Astrocyte of the spinal cord (primary cell): ENCODE results near the gene COPS7A.

Experiments used
- DNase-seq: peaks from one replicate; pipeline ENCODE4 v3.0.0; 2011; ENCODE audit warnings: low read depth, low spot score
- H3K4me3 ChIP-seq: 2 replicates; pipeline ENCODE4 v1.5.1; 2011; ENCODE audit warnings: low read depth, mild to moderate bottlenecking, low read length, moderate library complexity
- in situ Hi-C: cut with HindIII; loops from 2 replicates; pipeline ENCODE4 v1.10.0; 2017; ENCODE audit warnings: low sequenced_read_pairs
- TF ChIP-seq, protein P1 (sequence below): IDR thresholded peaks from 2 replicates; pipeline ENCODE4 v1.5.1; 2012; ENCODE audit warnings: low read depth, mild to moderate bottlenecking, low read length, inconsistent platforms

Gene COPS7A, protein sequence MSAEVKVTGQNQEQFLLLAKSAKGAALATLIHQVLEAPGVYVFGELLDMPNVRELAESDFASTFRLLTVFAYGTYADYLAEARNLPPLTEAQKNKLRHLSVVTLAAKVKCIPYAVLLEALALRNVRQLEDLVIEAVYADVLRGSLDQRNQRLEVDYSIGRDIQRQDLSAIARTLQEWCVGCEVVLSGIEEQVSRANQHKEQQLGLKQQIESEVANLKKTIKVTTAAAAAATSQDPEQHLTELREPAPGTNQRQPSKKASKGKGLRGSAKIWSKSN

GRCh38 chr12:6723607-6724408 is at the start of gene COPS7A:
COPS7A (plus strand) TSS chr12:6724046; CDS start chr12:6724657, 611 bp downstream.
- TF ChIP-seq, protein P1, sequence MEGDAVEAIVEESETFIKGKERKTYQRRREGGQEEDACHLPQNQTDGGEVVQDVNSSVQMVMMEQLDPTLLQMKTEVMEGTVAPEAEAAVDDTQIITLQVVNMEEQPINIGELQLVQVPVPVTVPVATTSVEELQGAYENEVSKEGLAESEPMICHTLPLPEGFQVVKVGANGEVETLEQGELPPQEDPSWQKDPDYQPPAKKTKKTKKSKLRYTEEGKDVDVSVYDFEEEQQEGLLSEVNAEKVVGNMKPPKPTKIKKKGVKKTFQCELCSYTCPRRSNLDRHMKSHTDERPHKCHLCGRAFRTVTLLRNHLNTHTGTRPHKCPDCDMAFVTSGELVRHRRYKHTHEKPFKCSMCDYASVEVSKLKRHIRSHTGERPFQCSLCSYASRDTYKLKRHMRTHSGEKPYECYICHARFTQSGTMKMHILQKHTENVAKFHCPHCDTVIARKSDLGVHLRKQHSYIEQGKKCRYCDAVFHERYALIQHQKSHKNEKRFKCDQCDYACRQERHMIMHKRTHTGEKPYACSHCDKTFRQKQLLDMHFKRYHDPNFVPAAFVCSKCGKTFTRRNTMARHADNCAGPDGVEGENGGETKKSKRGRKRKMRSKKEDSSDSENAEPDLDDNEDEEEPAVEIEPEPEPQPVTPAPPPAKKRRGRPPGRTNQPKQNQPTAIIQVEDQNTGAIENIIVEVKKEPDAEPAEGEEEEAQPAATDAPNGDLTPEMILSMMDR = no peak
- peak; percentile 99 for DNase-seq
- peak within 1 kb of the TSS; percentile 70 for H3K4me3 ChIP-seq
- in situ Hi-C loops = no loop called here

DNA sequence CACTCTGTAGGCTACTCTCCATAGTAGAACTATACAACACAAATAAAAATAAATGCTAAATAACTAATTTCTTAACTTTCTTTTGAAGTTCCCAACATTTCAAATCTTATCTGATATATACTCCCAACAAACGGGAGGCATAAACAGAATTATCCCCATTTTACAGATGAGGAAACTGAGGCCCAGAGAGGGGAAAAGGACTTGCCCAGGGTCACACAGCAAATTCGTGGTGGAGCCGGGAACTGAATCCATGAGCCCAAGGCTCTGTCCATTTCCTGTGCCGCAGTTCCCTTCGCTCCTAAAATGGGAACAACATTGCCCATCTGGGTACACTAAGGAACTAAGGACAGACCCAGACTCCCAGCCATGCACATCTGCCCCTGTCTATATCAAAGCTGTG is 46.9 kb upstream of the COPS7A start:
- in situ Hi-C loops = no loop called here
- TF ChIP-seq, protein P1 = no peak
- DNase-seq = no peak

GRCh38 chr12:6684609-6685008 is 39.2 kb upstream of the COPS7A start:
- no peak overlapping the region for H3K4me3 ChIP-seq
- in situ Hi-C loops = no loop called here
- TF ChIP-seq, protein P1 = peak; percentile 46
- no peak for DNase-seq

More for the DNA sequence above, 46.9 kb upstream of the COPS7A start:
- no peak overlapping the region for H3K4me3 ChIP-seq

DNA sequence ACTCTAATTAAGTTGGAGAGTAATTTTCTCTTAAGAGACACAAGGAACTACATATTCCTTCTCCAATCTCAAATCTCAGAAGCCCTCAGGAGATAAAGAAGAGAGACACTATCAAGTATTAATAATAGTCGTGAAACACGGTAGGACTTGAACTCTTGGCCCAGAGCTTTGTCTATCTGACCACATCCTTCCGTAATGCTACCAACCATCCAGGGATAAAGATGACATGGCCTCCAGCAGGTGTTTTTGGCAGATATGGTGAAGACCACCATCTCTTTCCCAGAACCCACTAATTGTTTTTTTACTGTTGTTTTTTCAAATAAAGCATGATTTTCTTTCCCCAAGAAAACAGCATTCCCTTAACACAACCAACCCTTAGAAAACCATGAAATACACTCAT is 38.0 kb upstream of the COPS7A start:
- in situ Hi-C loops = no loop called here
- no peak overlapping the region for H3K4me3 ChIP-seq
- TF ChIP-seq, protein P1 = no peak
- DNase-seq = no peak

DNA sequence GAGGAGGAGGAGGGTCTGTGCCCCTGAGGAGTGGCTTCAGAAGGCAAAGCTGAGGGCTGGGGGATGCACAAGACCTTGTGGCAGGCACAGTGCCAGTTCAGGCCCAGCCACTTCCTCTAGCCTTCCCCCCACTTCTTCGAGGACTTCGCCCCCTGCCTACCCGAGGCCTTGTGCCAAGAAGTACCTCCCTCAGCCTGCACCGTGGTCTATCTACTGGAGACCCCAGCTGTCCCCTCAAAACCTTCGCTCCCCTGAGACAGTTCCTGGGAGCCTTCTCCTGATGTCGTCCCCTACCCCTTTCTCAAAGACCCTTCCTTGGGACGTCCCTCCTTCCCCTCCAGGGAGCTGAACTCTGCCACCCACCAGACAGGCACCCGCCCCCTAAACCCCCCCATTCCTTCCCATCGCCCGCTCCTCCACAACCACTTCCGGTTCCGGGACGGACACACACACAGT is 35.3 kb upstream of the COPS7A start:
- in situ Hi-C loops = no loop called here
- TF ChIP-seq, protein P1 = no peak
- no peak for DNase-seq
- H3K4me3 ChIP-seq = peak overlapping the region; percentile 70

- peak within 1 kb of the TSS; percentile 70 for H3K4me3 ChIP-seq
- peak; percentile 99 for DNase-seq
- TF ChIP-seq, protein P1 = peak; percentile 6
- in situ Hi-C loops = no loop called here
Measured at GRCh38 chr12:6688999-6689882, 34.6 kb upstream of the COPS7A start, which contains the start of gene ZNF384. ZNF384 (minus strand) TSS chr12:6689375; CDS start chr12:6679520, 9,855 bp downstream.
